ENCODE measurements around the gene CDK6.

Gene CDK6

DNA sequence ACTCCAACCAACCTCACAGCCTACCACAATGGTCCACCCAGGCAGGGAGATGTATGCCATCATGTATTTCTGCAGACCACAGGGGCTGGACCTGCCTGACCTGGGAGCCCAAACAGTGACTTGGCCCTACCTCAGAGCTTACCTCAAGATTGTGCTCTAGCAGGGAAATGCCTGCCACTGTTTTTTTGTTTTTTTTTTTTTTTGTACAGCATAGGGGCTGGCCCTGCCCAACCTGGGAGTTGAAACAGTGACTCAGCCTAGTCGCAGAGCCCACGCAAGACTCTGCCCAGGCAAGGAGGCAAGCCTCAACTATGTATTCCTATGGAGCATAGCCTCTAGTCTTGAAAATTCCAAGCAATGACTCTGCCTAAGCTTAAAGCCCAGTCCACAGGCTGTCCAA lies 39.3 kb upstream of the CDK6 start:
- H4K20me1 ChIP-seq (ENCODE audit: insufficient read depth, low read length), result no peaks in the 10 kb centered on the region
- H3K4me1 ChIP-seq (ENCODE audit: low read length), result peaks cover 5% of the 10 kb centered on the region; the same call in 1 of the 2 replicates
- H3K36me3 ChIP-seq (replicated peaks; ENCODE audit: low read depth, low read length), result no peaks in the 10 kb centered on the region
- H2AFZ ChIP-seq (ENCODE audit: low read depth, low read length), result no peak overlapping the region
- no peaks in the 10 kb centered on the region for H3K9me3 ChIP-seq (ENCODE audit: insufficient read depth, low read length)
- no peak overlapping the region for H3K4me3 ChIP-seq (ENCODE audit: low read length)
- H3K79me2 ChIP-seq (ENCODE audit: low read length), result no peaks in the 10 kb centered on the region
- H3K27ac ChIP-seq (ENCODE audit: low read length), result no peak overlapping the region
- no peak overlapping the region for H3K9ac ChIP-seq (ENCODE audit: low read length)
- no peak overlapping the region for H3K4me2 ChIP-seq (ENCODE audit: low read length)
- H3K27me3 ChIP-seq (ENCODE audit: low read depth, low read length), result no peaks in the 10 kb centered on the region
- TF ChIP-seq, protein P1, sequence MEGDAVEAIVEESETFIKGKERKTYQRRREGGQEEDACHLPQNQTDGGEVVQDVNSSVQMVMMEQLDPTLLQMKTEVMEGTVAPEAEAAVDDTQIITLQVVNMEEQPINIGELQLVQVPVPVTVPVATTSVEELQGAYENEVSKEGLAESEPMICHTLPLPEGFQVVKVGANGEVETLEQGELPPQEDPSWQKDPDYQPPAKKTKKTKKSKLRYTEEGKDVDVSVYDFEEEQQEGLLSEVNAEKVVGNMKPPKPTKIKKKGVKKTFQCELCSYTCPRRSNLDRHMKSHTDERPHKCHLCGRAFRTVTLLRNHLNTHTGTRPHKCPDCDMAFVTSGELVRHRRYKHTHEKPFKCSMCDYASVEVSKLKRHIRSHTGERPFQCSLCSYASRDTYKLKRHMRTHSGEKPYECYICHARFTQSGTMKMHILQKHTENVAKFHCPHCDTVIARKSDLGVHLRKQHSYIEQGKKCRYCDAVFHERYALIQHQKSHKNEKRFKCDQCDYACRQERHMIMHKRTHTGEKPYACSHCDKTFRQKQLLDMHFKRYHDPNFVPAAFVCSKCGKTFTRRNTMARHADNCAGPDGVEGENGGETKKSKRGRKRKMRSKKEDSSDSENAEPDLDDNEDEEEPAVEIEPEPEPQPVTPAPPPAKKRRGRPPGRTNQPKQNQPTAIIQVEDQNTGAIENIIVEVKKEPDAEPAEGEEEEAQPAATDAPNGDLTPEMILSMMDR (IDR thresholded peaks at IDR 0.05; ENCODE audit: low read depth, low read length), result no peak
- TF ChIP-seq EZH2phosphoT487 (IDR thresholded peaks at IDR 0.05; ENCODE audit: low read depth), result no peak

DNA sequence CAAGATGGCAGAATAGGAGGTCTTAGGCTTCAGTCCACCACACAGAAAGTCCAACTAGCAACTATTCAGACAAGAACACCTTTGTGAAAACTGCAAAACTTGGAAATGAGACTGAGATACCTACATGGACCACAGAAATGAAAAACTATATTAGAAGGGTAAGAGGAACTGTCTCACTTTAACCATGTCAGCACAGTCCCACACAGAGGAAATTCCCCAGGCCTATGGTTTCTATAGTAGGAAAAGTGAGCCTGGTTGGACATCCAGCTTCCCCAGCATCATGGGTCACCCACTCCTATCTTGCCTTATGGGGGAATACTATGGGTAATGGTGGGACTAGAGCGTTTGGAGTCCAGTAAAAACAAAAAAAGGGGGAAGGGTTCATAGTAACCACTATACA lies 38.8 kb upstream of the CDK6 start:
- Histone ChIP-seq H3K79me2 (ENCODE audit: low read length) (no peaks in the 10 kb centered on the region), H3K9ac (ENCODE audit: low read length) (no peak overlapping the region), H3K27me3 (ENCODE audit: low read depth, low read length) (no peaks in the 10 kb centered on the region), H3K4me3 (ENCODE audit: low read length) (no peak overlapping the region), H3K9me3 (ENCODE audit: insufficient read depth, low read length) (no peaks in the 10 kb centered on the region), H3K36me3 (replicated peaks; ENCODE audit: low read depth, low read length) (no peaks in the 10 kb centered on the region), H3K4me1 (ENCODE audit: low read length) (peaks cover 2% of the 10 kb centered on the region; the same call in 1 of the 2 replicates), H2AFZ (ENCODE audit: low read depth, low read length) (no peak overlapping the region), H4K20me1 (ENCODE audit: insufficient read depth, low read length) (no peaks in the 10 kb centered on the region), H3K27ac (ENCODE audit: low read length) (no peak overlapping the region), H3K4me2 (ENCODE audit: low read length) (no peak overlapping the region)
- TF ChIP-seq, protein P1 (IDR thresholded peaks at IDR 0.05; ENCODE audit: low read depth, low read length), result no peak
- TF ChIP-seq EZH2phosphoT487 (IDR thresholded peaks at IDR 0.05; ENCODE audit: low read depth), result no peak

DNA sequence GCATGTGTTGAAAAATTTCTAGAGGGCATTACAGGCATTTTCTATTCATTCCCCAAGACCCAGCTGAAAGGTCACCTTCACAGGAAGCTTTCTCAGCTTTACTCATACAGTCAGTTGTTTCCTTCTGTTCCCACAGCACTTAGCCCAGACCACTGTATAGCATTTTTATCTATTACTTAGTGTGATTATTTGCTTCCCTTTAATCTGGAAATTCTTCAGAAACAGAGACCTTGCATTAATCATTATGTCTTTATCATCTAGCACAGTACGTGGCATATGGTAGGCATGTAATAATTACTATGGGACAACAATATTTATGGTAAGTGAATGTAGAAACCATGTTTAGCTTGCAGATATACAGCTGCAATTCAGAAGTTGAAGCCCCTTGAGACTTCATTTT lies 38.2 kb upstream of the CDK6 start:
- Histone ChIP-seq H3K9me3 (ENCODE audit: insufficient read depth, low read length) (peaks cover 3% of the 10 kb centered on the region; the same call in 1 of the 2 replicates), H4K20me1 (ENCODE audit: insufficient read depth, low read length) (no peaks in the 10 kb centered on the region), H3K79me2 (ENCODE audit: low read length) (no peaks in the 10 kb centered on the region), H2AFZ (ENCODE audit: low read depth, low read length) (no peak overlapping the region), H3K4me1 (ENCODE audit: low read length) (no peaks in the 10 kb centered on the region), H3K4me2 (ENCODE audit: low read length) (no peak overlapping the region), H3K27me3 (ENCODE audit: low read depth, low read length) (no peaks in the 10 kb centered on the region), H3K36me3 (replicated peaks; ENCODE audit: low read depth, low read length) (peaks cover 2% of the 10 kb centered on the region), H3K9ac (ENCODE audit: low read length) (no peak overlapping the region), H3K4me3 (ENCODE audit: low read length) (no peak overlapping the region), H3K27ac (ENCODE audit: low read length) (no peak overlapping the region)
- TF ChIP-seq, protein P1 (IDR thresholded peaks at IDR 0.05; ENCODE audit: low read depth, low read length), result no peak
- TF ChIP-seq EZH2phosphoT487 (IDR thresholded peaks at IDR 0.05; ENCODE audit: low read depth), result no peak

DNA sequence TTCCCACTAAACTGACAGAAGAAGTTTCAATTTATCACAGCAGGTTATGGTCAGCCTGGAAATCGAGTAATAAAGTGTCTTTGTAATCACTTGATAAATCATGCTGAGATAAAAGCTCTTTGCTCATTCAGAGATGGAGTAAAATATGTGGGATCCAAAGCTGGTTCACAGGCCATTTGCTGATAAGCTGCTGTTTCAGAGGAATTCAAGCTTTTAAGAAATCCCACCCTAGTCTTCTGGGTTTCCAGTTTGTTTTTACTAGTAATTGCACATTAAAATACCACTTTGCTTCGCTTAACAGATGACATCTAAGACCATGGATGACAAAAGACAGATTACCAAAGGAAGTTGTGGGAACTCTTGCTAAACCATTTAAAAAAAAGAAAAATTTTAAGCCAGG lies 37.4 kb upstream of the CDK6 start:
- Histone ChIP-seq H3K4me1 (ENCODE audit: low read length) (no peaks in the 10 kb centered on the region), H3K4me2 (ENCODE audit: low read length) (no peak overlapping the region), H4K20me1 (ENCODE audit: insufficient read depth, low read length) (no peaks in the 10 kb centered on the region), H3K79me2 (ENCODE audit: low read length) (no peaks in the 10 kb centered on the region), H3K4me3 (ENCODE audit: low read length) (no peak overlapping the region), H3K9me3 (ENCODE audit: insufficient read depth, low read length) (peaks cover 10% of the 10 kb centered on the region; the same call in 1 of the 2 replicates), H3K9ac (ENCODE audit: low read length) (no peak overlapping the region), H3K36me3 (replicated peaks; ENCODE audit: low read depth, low read length) (peaks cover 10% of the 10 kb centered on the region), H3K27ac (ENCODE audit: low read length) (no peak overlapping the region), H2AFZ (ENCODE audit: low read depth, low read length) (no peak overlapping the region), H3K27me3 (ENCODE audit: low read depth, low read length) (no peaks in the 10 kb centered on the region)
- TF ChIP-seq, protein P1 (IDR thresholded peaks at IDR 0.05; ENCODE audit: low read depth, low read length), result no peak
- no peak for TF ChIP-seq EZH2phosphoT487 (IDR thresholded peaks at IDR 0.05; ENCODE audit: low read depth)

Data from OCI-LY3 (cell line).